Measurements from ENCODE around the gene FCHSD2. TPM values are rescaled to one million over a fixed set of nuclear protein-coding genes. Genes with fewer than 3 reads are reported as not detected.
A peak's percentile ranks its signal among the peaks of the same experiment; 100 is the strongest.

FCHSD2 gene
- total RNA-seq, 1 donor: 34.0 TPM

DNA sequence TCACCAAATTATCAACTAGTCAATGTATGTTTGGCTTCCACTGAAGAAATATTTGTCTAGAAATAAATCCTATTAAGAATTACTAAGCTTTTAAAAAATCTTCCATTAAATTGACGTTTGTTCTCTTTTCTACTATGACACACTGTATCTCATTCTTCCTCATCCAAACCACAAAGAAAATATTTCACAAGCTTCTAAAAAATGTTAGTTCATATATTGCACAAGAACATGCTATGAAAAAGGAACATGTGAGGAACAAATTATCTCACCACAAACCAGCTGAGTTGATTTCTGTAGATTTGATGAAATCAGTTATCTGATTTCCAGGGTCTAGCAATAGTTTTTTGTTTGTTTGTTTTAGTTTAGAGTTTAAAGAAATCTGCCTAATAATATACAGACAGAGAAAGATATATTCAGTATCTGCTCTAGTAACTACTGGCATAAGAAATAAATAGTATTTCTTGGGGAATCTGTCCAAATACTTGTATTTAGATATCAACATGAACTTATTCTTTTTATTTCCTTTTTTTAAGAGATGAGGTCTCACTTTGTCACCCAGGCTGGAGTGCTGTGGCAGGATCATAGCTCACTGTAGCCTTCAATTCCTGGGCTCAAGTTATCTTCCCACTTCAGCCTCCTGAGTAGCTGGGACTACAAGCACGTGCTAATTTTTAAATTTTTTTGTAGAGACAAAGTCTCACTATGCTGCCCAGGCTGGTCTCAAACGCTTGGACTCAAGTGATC, 166.2 kb downstream of the FCHSD2 start:
- peak overlapping the region; percentile 76 for H3K27ac ChIP-seq (ENCODE audit: low read depth, low read length)
- no peaks in the 10 kb centered on the region for H3K27me3 ChIP-seq (ENCODE audit: insufficient read depth, low read length)
- H4K20me1 ChIP-seq (ENCODE audit: insufficient read depth, low read length): no peaks in the 10 kb centered on the region
- H3K4me3 ChIP-seq (ENCODE audit: insufficient read depth, low read length): no peak overlapping the region
- peak; percentile 68 for DNase-seq (ENCODE audit: insufficient read length, low spot score, missing footprints)
- peaks cover 11% of the 10 kb centered on the region for H3K36me3 ChIP-seq (ENCODE audit: insufficient read depth, low read length)
- peaks cover 3% of the 10 kb centered on the region for H3K79me2 ChIP-seq (ENCODE audit: insufficient read depth, low read length)
- no peak overlapping the region for H2AFZ ChIP-seq (ENCODE audit: low read length)
- peak overlapping the region; percentile 17 for H3K4me2 ChIP-seq (ENCODE audit: insufficient read depth, low read length)
- H3K4me1 ChIP-seq (ENCODE audit: insufficient read depth, low read length): peaks cover 48% of the 10 kb centered on the region
- TF ChIP-seq CTCF (IDR thresholded peaks at IDR 0.05; ENCODE audit: extremely low read depth, low read depth, low read length): no peak
- no peaks in the 10 kb centered on the region for H3K9me3 ChIP-seq (ENCODE audit: low read depth, low read length)

DNA sequence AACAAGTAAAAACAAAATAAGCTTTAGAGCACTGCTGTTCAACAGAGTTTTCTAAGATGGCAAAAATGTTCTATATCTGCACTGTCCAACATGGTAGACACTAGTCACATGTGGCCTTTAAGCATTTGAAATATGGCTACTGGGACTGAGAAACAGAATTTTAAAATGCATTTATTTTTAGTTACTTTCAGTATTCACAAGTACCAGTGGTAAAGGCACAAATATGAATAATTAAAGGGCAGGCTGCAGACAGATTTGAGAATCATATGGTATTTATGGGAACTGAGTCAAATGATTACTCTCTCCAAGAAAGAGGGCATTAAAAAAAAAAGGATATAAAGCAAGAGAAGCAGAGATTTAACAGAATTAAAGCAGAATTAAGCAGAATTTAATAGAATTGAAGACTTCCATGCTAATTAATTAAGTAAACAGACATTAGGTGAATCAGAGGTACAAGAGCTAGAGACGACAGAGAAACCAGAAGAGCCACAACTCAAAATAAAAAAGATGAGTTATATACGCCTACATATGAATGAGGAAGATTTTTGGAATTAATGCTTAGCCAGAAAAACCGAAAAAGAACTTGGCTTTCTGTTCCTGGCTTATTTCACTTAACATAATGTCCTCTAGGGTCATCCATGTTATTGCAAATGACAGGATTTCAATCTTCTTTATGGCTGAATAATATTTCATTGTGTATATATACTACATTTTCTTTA, 167.5 kb downstream of the FCHSD2 start:
- H3K4me3 ChIP-seq (ENCODE audit: insufficient read depth, low read length): no peak overlapping the region
- peaks cover 61% of the 10 kb centered on the region for H3K4me1 ChIP-seq (ENCODE audit: insufficient read depth, low read length)
- no peak for DNase-seq (ENCODE audit: insufficient read length, low spot score, missing footprints)
- no peaks in the 10 kb centered on the region for H3K9me3 ChIP-seq (ENCODE audit: low read depth, low read length)
- no peaks in the 10 kb centered on the region for H3K27me3 ChIP-seq (ENCODE audit: insufficient read depth, low read length)
- H4K20me1 ChIP-seq (ENCODE audit: insufficient read depth, low read length): no peaks in the 10 kb centered on the region
- peaks cover 3% of the 10 kb centered on the region for H3K36me3 ChIP-seq (ENCODE audit: insufficient read depth, low read length)
- H3K79me2 ChIP-seq (ENCODE audit: insufficient read depth, low read length): peaks cover 3% of the 10 kb centered on the region
- TF ChIP-seq CTCF (IDR thresholded peaks at IDR 0.05; ENCODE audit: extremely low read depth, low read depth, low read length): no peak
- H2AFZ ChIP-seq (ENCODE audit: low read length): no peak overlapping the region
- H3K27ac ChIP-seq (ENCODE audit: low read depth, low read length): peak overlapping the region; percentile 76
- peak overlapping the region; percentile 24 for H3K4me2 ChIP-seq (ENCODE audit: insufficient read depth, low read length)

DNA sequence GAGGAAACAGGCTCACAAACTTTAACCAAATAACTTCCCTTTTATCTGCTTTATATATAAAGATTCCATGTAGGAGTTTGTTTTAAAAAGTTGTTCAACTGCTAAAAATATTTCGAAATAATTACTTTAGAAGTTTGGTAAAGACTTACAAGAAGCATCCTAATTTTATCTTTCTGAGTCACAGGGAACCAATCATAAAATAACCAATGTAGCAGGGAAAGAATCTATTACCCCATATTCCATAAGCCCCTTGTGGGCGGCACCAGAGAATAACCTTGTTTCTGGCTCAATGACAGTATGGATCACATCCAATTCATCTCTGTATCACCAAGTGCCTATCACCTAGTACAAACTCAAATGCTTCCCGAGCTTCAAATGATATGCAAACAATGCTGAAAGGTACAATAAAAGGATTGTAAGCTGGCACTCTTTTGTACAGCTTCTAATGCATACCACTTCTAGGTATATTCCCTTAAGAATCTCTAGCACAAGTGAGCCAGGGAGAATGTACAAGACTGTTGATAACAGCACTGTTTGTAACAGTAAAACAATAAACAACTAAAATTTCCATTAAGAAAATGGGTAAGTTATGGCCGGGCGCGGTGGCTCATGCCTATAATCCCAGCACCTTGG, 169.5 kb downstream of the FCHSD2 start:
- Histone ChIP-seq H3K4me1 (ENCODE audit: insufficient read depth, low read length) (peaks cover 68% of the 10 kb centered on the region), H3K27me3 (ENCODE audit: insufficient read depth, low read length) (no peaks in the 10 kb centered on the region), H3K4me3 (ENCODE audit: insufficient read depth, low read length) (no peak overlapping the region), H2AFZ (ENCODE audit: low read length) (no peak overlapping the region), H3K36me3 (ENCODE audit: insufficient read depth, low read length) (no peaks in the 10 kb centered on the region), H3K79me2 (ENCODE audit: insufficient read depth, low read length) (no peaks in the 10 kb centered on the region), H3K9me3 (ENCODE audit: low read depth, low read length) (no peaks in the 10 kb centered on the region), H3K27ac (ENCODE audit: low read depth, low read length) (peak overlapping the region; percentile 34), H3K4me2 (ENCODE audit: insufficient read depth, low read length) (peak overlapping the region; percentile 28), H4K20me1 (ENCODE audit: insufficient read depth, low read length) (no peaks in the 10 kb centered on the region)
- DNase-seq (ENCODE audit: insufficient read length, low spot score, missing footprints): peak; percentile 70
- TF ChIP-seq CTCF (IDR thresholded peaks at IDR 0.05; ENCODE audit: extremely low read depth, low read depth, low read length): no peak
